ENCODE results near the gene PEAR1. TPM values are rescaled to one million over a fixed set of nuclear protein-coding genes. Genes with fewer than 3 reads are reported as not detected.

The PEAR1 gene
- total RNA-seq, 1 experiment from 2014 or later, result 0.39 TPM

DNA sequence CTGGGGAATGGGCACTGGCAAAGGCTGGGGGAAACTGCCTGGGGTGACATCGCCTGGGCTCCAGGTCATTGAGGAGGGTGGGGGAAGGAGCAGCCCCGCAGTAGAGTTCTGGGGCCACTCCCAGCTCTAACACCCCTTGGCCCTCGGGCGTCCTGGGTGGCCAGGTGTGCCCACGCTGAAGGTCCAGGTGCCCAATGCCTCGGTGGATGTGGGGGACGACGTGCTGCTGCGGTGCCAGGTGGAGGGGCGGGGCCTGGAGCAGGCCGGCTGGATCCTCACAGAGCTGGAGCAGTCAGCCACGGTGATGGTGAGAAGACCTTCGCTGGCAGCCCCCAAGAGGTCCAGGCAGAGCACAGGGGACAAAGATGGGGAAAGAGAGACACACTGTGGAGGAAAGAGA, 25.2 kb upstream of the PEAR1 start:
- Histone ChIP-seq H4K8ac (replicated peaks; ENCODE audit: insufficient read length, low read depth, low read length) (no peak overlapping the region), H2BK15ac (ENCODE audit: low read depth, low read length) (no peak overlapping the region), H3K23ac (ENCODE audit: insufficient read length, low read depth, low read length) (no peak overlapping the region), H3K4me1 (ENCODE audit: insufficient read depth, low read length) (no peaks in the 10 kb centered on the region; the same call in 1 of the 2 replicates), H3K4me2 (ENCODE audit: insufficient read depth, insufficient read length, low read length) (no peak overlapping the region), H3K9me3 (ENCODE audit: control insufficient read depth, low read depth, low read length) (no peaks in the 10 kb centered on the region), H2AK5ac (ENCODE audit: insufficient read length, low read length) (no peak overlapping the region), H3K79me2 (ENCODE audit: insufficient read depth, low read length) (no peaks in the 10 kb centered on the region), H4K5ac (ENCODE audit: insufficient read length, low read depth, low read length) (no peak overlapping the region), H3K4ac (ENCODE audit: low read depth, low read length) (no peak overlapping the region), H2BK20ac (ENCODE audit: low read depth, low read length, poor library complexity, severe bottlenecking) (no peak overlapping the region), H4K20me1 (ENCODE audit: control insufficient read depth, insufficient read depth, insufficient read length) (no peaks in the 10 kb centered on the region), H3K27me3 (ENCODE audit: insufficient read depth, low read length) (peaks cover 8% of the 10 kb centered on the region; the same call in 1 of the 2 replicates), H3K56ac (ENCODE audit: insufficient read length, low read depth, low read length) (no peak overlapping the region), H2BK12ac (ENCODE audit: insufficient read length, low read depth, low read length) (no peak overlapping the region), H3K18ac (ENCODE audit: insufficient read length, low read depth, low read length) (no peak overlapping the region), H2BK5ac (ENCODE audit: insufficient read length, low read length) (no peak overlapping the region), H4K91ac (ENCODE audit: insufficient read length, low read depth, low read length) (no peak overlapping the region), H2AFZ (ENCODE audit: low read length) (no peak overlapping the region), H3K79me1 (ENCODE audit: insufficient read depth, low read depth, low read length, poor library complexity, severe bottlenecking) (no peaks in the 10 kb centered on the region), H3K27ac (ENCODE audit: insufficient read length, low read depth, low read length) (no peak overlapping the region), H3T11ph (ENCODE audit: low read length) (no peak overlapping the region), H2BK120ac (ENCODE audit: low read depth, low read length, poor library complexity, severe bottlenecking) (no peak overlapping the region), H3K9ac (ENCODE audit: extremely low read depth, insufficient read length, low read length) (no peak overlapping the region), H3K23me2 (ENCODE audit: insufficient read length, low read depth, low read length, poor library complexity, severe bottlenecking) (no peaks in the 10 kb centered on the region), H3K14ac (ENCODE audit: insufficient read depth, low read length) (no peak overlapping the region)
- no CpG with 5 or more reads among the region's 13 CpGs for WGBS (ENCODE audit: extremely low coverage, insufficient read length, low lambda C conversion rate)
- Mint-ChIP-seq H3K27ac (no peak overlapping the region), H3K36me3 (ENCODE audit: insufficient read depth in 1 of 3, low read depth in 3 of 3) (no peaks in the 10 kb centered on the region), H3K27me3 (ENCODE audit: low read depth) (peaks cover 63% of the 10 kb centered on the region), H3K4me1 (peaks cover 2 to 21% of the 10 kb centered on the region in 2 experiments; a peak in 2 of 4 replicates), H3K4me3 (no peak overlapping the region; a peak in 1 of 5 replicates), H3K9me3 (no peaks in the 10 kb centered on the region; a peak in 1 of 5 replicates)
- no peak for DNase-seq
- TF ChIP-seq CTCF (conservative IDR thresholded peaks at IDR 0.05), result no peak
